ENCODE measurements around the gene MAMDC2. TPM values are rescaled to one million over a fixed set of nuclear protein-coding genes. Genes with fewer than 3 reads are reported as not detected.
"Not testable (repeated sequence)": the region's sequence is repeated elsewhere in the genome, so short reads cannot be mapped to it uniquely, and the experiment has no call there.

MAMDC2 gene
- total and polyA plus RNA-seq, 7 donors, result 0.91 to 11.9 (median 2.2) TPM

GRCh38 chr9:70034271-70034711 lies 9.4 kb upstream of the MAMDC2 start:
- no peak for TF ChIP-seq CTCF (IDR thresholded peaks at IDR 0.05)
- intact Hi-C loops (cut with DNase I), result no loop called here

GRCh38 chr9:70035691-70036090 lies 8.0 kb upstream of the MAMDC2 start:
- intact Hi-C loops (cut with DNase I), result no loop called here
- no peak for ATAC-seq
- TF ChIP-seq CTCF (IDR thresholded peaks at IDR 0.05), result no peak
- no peak for DNase-seq
- 84 to 89% (median 88%) methylated on average over 3 of the region's 3 CpGs for WGBS, 3 donors
- H3K36me3 ChIP-seq (ENCODE audit: insufficient read depth in 1 of 2, low read depth in 1 of 2), result no peaks in the 10 kb centered on the region
- H3K9me3 ChIP-seq, result no peaks in the 10 kb centered on the region
- no peaks in the 10 kb centered on the region for H3K4me1 ChIP-seq
- H3K4me3 ChIP-seq, result no peak overlapping the region
- no peak overlapping the region for H3K27ac ChIP-seq
- H3K27me3 ChIP-seq (ENCODE audit: insufficient read depth in 3 of 3, low read length in 2 of 3), result no peaks in the 10 kb centered on the region

More at GRCh38 chr9:70034271-70034711, 9.4 kb upstream of the MAMDC2 start:
- H3K27ac ChIP-seq, result no peak overlapping the region
- no peaks in the 10 kb centered on the region for H3K36me3 ChIP-seq (ENCODE audit: insufficient read depth in 1 of 2, low read depth in 1 of 2)
- ATAC-seq (peak in 3 of 4 donors; percentile 49 to 78 (median 62)), DNase-seq (no peak)
- H3K4me1 ChIP-seq, result no peaks in the 10 kb centered on the region
- H3K9me3 ChIP-seq, result no peaks in the 10 kb centered on the region
- 44 to 63% (median 52%) methylated on average over 2 of the region's 2 CpGs for WGBS, 3 donors
- no peaks in the 10 kb centered on the region for H3K27me3 ChIP-seq (ENCODE audit: insufficient read depth in 3 of 3, low read length in 2 of 3)
- no peak overlapping the region for H3K4me3 ChIP-seq

- Histone ChIP-seq H3K9me3 (no peaks in the 10 kb centered on the region), H3K4me1 (no peaks in the 10 kb centered on the region), H3K27me3 (ENCODE audit: insufficient read depth in 3 of 3, low read length in 2 of 3) (no peaks in the 10 kb centered on the region), H3K27ac (no peak overlapping the region), H3K4me3 (no peak overlapping the region), H3K36me3 (ENCODE audit: insufficient read depth in 1 of 2, low read depth in 1 of 2) (no peaks in the 10 kb centered on the region)
- 30 to 36% (median 33%) methylated on average over 6 of the region's 6 CpGs for WGBS, 3 donors
- TF ChIP-seq CTCF (IDR thresholded peaks at IDR 0.05), result no peak
- no peak for DNase-seq
- intact Hi-C loops (cut with DNase I), result no loop called here
- ATAC-seq, result no peak
Measured at GRCh38 chr9:70036641-70037040, 7.0 kb upstream of the MAMDC2 start.

- H3K27me3 ChIP-seq (ENCODE audit: insufficient read depth in 3 of 3, low read length in 2 of 3); DNase-seq; H3K4me1 ChIP-seq; intact Hi-C loops (cut with DNase I); H3K4me3 ChIP-seq; H3K9me3 ChIP-seq; H3K36me3 ChIP-seq (ENCODE audit: insufficient read depth in 1 of 2, low read depth in 1 of 2); H3K27ac ChIP-seq: not testable (repeated sequence)
- 68 to 72% (median 69%) methylated on average over 4 of the region's 4 CpGs for WGBS, 3 donors
- peak in 2 of 4 donors; percentile 63 to 79 for ATAC-seq
Measured at GRCh38 chr9:70038171-70038621, 5.5 kb upstream of the MAMDC2 start.

GRCh38 chr9:70040376-70040903 lies 3.2 kb upstream of the MAMDC2 start:
- Histone ChIP-seq H3K27me3 (ENCODE audit: insufficient read depth in 3 of 3, low read length in 2 of 3) (peaks cover 0 to 1% (median 0%) of the 10 kb centered on the region in 3 donors), H3K9me3 (no peaks in the 10 kb centered on the region), H3K27ac (no peak overlapping the region), H3K36me3 (ENCODE audit: insufficient read depth in 1 of 2, low read depth in 1 of 2) (no peaks in the 10 kb centered on the region), H3K4me3 (no peak overlapping the region), H3K4me1 (peaks cover 4% of the 10 kb centered on the region)
- 69 to 73% (median 73%) methylated on average over 3 of the region's 3 CpGs for WGBS, 3 donors
- DNase-seq, result no peak
- TF ChIP-seq CTCF (IDR thresholded peaks at IDR 0.05), result no peak
- intact Hi-C loops (cut with DNase I), result no loop called here
- no peak for ATAC-seq

All from psoas muscle (tissue), 8 donors.